SH-SY5Y (cell line): ENCODE data around the gene HIVEP3.

Source experiments
- GATA2 ChIP-seq: IDR thresholded peaks from 2 replicates; pipeline ENCODE4 v1.6.1; 2011; ENCODE audit warnings: mild to moderate bottlenecking, low read depth, low read length
- GATA3 ChIP-seq: IDR thresholded peaks from 2 replicates; pipeline ENCODE4 v1.6.1; 2011; ENCODE audit warnings: low read depth, mild to moderate bottlenecking, low read length, moderate library complexity

- no peak for TF ChIP-seq GATA2
- TF ChIP-seq GATA3 = no peak
Measured at GRCh38 chr1:41537788-41538351, 380.9 kb downstream of the HIVEP3 start.
